ENCODE data around the gene AGXT.

The AGXT gene

DNA sequence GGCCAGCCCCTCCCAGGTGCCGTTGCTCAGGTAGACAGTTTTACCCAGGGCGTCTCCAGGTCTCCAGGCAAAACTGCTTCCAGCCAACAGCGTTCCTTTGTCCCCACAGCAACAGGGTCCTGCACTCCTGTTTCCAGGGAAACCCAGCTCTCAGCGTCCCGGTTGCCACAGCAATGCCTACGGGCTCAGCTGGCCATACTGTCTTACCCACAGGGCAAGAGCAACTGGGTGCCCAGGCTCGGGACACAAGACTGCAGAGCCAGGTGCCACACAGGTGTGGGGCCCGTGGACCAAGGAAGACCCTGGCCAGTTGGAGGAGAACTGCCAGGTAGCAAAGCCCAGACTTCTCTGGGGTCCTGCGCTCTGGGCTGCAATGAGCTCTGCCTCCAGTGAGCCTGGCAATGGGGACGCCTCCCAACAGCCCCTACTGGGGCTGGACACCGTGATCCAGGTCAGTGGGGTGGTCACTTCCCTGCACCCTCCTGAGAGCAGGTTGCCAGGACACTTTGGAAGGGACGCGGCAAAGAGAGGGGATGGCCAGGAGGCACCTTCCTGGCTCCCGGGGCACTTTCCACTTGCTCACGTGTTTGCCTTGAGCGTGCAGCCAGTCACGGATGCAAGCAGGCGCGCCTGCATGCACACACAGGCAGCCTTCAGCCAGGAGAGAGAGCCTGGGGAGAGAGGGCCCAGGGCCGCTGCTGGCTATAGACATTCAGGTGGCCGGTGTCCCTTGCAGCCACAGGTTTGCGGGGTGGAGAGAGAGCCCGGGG lies 37.7 kb downstream of the AGXT start, which contains the start of gene CROCC2:
TSS of gene CROCC2 (plus strand) at position 196 of the 770 bp plus-strand sequence. CDS start at position 374, 178 bp downstream.
- H3K27ac ChIP-seq (ENCODE audit: low read depth, low read length) = no peak within 1 kb of the TSS
- no peak within 1 kb of the TSS for H3K4me3 ChIP-seq (ENCODE audit: low read depth in 1 of 5, low read length in 5 of 5)
- H3K36me3 ChIP-seq (ENCODE audit: control insufficient read depth in 5 of 5, insufficient read depth in 5 of 5, low read length in 5 of 5) = no peaks in the 10 kb centered on the region
- no peak within 1 kb of the TSS for H3K9ac ChIP-seq (ENCODE audit: low read length in 5 of 5)
- H3K4me1 ChIP-seq (ENCODE audit: control insufficient read depth in 5 of 5, insufficient read depth in 5 of 5, low read length in 5 of 5) = peaks cover 0 to 10% (median 0%) of the 10 kb centered on the region in 5 donors
- no peaks in the 10 kb centered on the region for H3K9me3 ChIP-seq (ENCODE audit: control insufficient read depth in 5 of 5, low read length in 5 of 5)
- peaks cover 11 to 23% (median 16%) of the 10 kb centered on the region in 5 donors for H3K27me3 ChIP-seq (ENCODE audit: control insufficient read depth in 5 of 5, insufficient read depth in 4 of 5, low read length in 5 of 5)

DNA sequence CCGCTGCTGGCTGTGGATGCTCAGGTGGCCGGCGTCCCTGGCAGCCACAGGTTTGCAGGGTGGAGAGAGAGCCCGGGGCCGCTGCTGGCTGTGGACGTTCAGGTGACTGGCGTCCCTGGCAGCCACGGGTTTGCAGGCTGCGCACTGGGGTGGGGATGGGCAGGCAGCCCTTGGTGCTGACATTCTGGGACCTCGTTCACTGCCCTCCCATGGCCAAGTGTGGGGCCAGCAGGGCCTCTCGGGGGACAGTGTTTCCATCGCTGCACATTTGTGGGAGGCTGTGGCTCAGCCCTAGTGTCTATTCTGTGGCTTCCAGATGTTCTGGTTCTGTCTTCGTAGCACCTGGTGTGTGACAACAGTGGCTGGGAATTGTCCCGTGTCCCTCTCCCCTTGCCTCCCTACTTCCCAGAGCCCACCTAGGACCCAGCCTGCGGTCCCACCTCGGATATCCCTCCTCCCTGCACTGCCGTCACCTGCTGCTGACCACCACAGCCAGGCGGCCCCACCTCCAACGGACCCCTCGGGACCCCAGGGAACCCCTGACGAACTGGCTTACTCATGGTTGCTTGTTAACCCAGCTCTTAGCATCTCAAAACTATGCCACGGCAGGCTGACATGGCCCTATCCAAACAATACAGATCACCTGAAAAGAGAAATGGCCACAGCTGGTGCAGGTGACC lies 38.4 kb downstream of the AGXT start:
- Histone ChIP-seq H3K27me3 (ENCODE audit: control insufficient read depth in 5 of 5, insufficient read depth in 4 of 5, low read length in 5 of 5) (peaks cover 11 to 23% (median 16%) of the 10 kb centered on the region in 5 donors), H3K27ac (ENCODE audit: low read depth, low read length) (no peak overlapping the region), H3K36me3 (ENCODE audit: control insufficient read depth in 5 of 5, insufficient read depth in 5 of 5, low read length in 5 of 5) (no peaks in the 10 kb centered on the region), H3K9ac (ENCODE audit: low read length in 5 of 5) (no peak overlapping the region), H3K4me1 (ENCODE audit: control insufficient read depth in 5 of 5, insufficient read depth in 5 of 5, low read length in 5 of 5) (peaks cover 0 to 10% (median 0%) of the 10 kb centered on the region in 5 donors), H3K9me3 (ENCODE audit: control insufficient read depth in 5 of 5, low read length in 5 of 5) (no peaks in the 10 kb centered on the region), H3K4me3 (ENCODE audit: low read depth in 1 of 5, low read length in 5 of 5) (no peak overlapping the region)

DNA sequence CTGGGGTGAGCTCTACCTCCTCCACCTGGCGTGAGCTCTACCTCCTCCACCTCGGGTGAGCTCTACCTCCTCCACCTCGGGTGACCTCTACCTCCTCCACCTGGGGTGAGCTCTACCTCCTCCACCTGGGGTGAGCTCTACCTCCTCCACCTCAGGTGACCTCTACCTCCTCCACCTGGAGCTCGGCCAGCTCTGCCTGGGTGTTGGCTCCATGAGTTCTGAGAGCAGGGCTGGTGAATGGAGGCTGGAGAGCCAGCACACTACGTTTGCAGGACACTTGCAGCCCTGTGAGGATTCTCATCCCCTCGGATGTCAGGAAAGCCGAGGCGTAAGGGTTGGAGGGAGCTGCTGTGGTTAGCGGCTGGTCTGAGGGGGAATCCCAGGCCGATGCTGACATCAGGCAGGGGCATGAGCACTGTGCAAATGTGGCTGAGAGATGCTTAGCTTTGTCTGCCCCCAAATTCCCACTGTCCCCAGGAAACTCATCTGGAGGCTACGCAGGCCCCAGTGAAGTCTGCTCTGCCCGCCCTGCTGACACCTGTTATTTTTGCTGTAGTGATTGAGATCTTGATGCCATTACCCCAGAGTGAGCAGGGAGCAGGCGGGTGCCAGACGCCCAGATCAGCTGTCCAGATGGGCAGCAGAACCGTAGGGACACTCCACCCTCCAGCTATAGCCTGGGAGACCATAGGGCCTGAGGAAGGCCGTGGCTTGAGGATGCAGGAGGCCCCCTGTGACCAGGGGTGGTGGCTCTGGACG lies 40.8 kb downstream of the AGXT start:
- H3K9ac ChIP-seq (ENCODE audit: low read length in 5 of 5) = no peak overlapping the region
- H3K27me3 ChIP-seq (ENCODE audit: control insufficient read depth in 5 of 5, insufficient read depth in 4 of 5, low read length in 5 of 5) = peaks cover 11 to 23% (median 17%) of the 10 kb centered on the region in 5 donors
- peaks cover 5 to 24% (median 11%) of the 10 kb centered on the region in 5 donors for H3K4me1 ChIP-seq (ENCODE audit: control insufficient read depth in 5 of 5, insufficient read depth in 5 of 5, low read length in 5 of 5)
- H3K27ac ChIP-seq (ENCODE audit: low read depth, low read length) = no peak overlapping the region
- H3K4me3 ChIP-seq (ENCODE audit: low read depth in 1 of 5, low read length in 5 of 5) = no peak overlapping the region
- no peaks in the 10 kb centered on the region for H3K36me3 ChIP-seq (ENCODE audit: control insufficient read depth in 5 of 5, insufficient read depth in 5 of 5, low read length in 5 of 5)
- no peaks in the 10 kb centered on the region for H3K9me3 ChIP-seq (ENCODE audit: control insufficient read depth in 5 of 5, low read length in 5 of 5)

DNA sequence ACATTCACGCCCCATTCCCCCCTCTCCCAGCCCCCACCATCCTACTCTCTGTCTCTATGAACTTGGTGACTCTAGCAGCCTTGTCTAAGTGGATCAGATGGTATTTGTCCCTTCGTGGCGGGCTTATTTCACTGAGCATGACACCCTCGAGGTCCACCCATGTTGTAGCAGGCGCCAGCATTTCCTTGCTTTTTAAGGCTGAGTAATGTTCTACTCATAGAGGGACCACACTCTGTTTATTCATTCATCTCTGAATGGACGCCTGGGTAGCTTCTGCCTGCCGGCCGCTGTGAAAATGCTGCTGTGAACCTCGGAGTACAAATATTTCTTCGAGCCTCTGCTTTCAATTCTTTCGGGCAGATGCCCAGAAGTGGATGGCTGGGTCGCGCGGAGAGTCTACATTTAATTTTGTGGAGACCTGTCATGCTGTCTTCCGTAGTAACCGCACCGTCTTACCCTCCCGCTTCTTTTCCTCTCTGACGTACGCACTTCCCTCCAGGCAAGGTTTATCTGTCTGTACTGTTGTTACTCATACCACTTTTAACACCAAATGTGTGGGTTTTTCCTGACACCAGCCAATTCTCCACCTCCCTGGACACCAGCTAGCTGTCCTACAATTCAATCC lies 43.1 kb downstream of the AGXT start:
- Histone ChIP-seq H3K9me3 (ENCODE audit: control insufficient read depth in 5 of 5, low read length in 5 of 5) (no peaks in the 10 kb centered on the region), H3K36me3 (ENCODE audit: control insufficient read depth in 5 of 5, insufficient read depth in 5 of 5, low read length in 5 of 5) (no peaks in the 10 kb centered on the region), H3K27me3 (ENCODE audit: control insufficient read depth in 5 of 5, insufficient read depth in 4 of 5, low read length in 5 of 5) (peaks cover 14 to 18% (median 16%) of the 10 kb centered on the region in 5 donors), H3K27ac (ENCODE audit: low read depth, low read length) (no peak overlapping the region), H3K4me1 (ENCODE audit: control insufficient read depth in 5 of 5, insufficient read depth in 5 of 5, low read length in 5 of 5) (peaks cover 5 to 35% (median 30%) of the 10 kb centered on the region in 5 donors), H3K9ac (ENCODE audit: low read length in 5 of 5) (no peak overlapping the region), H3K4me3 (ENCODE audit: low read depth in 1 of 5, low read length in 5 of 5) (no peak overlapping the region)

DNA sequence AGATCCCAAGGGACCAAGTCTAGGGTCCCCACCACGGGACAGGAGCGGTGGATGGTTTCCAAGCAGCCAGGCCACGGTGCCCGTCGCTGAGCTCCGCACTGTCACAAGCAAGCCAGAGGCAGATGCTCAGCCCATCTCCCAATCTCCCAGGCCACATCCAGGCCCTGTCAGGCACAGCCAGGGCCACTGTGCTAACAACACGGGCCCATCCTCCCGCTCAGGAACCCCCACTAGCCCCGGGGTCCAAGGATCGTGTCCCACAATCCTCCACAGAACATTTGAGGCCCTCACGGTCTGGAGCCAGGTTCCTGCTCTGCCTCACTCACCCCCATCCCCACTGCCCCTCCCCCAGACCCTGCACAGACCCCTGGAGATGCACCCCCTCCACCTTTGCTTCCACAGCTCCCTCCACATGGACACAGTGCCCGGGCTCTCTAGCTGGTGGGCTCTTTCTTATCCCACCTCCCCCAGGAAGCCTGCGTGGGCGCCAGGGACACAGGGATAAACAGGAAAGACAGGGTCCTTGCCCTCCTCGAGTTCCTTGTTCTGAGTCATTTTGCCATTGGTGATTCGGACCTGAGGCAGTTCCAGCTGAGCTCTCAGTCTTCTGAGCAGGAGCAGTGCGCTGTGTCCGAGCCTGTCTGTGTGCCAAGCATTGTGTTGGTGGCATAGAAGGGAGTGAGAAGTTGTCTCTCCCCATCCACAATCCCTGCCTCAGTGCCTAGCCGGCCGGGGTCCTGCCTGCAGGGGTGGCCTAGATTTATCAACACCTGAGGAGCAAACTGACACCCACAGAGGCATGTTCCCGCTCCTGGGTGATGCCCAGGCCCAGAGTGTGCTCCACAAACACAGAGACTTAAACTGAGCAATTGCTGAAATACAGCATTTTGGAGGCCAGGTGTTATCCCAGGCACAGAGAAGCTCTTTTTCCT lies 44.5 kb downstream of the AGXT start:
- Histone ChIP-seq H3K4me1 (ENCODE audit: control insufficient read depth in 5 of 5, insufficient read depth in 5 of 5, low read length in 5 of 5) (peaks cover 7 to 45% (median 35%) of the 10 kb centered on the region in 5 donors), H3K27me3 (ENCODE audit: control insufficient read depth in 5 of 5, insufficient read depth in 4 of 5, low read length in 5 of 5) (peaks cover 7 to 18% (median 9%) of the 10 kb centered on the region in 5 donors), H3K4me3 (ENCODE audit: low read depth in 1 of 5, low read length in 5 of 5) (no peak overlapping the region), H3K36me3 (ENCODE audit: control insufficient read depth in 5 of 5, insufficient read depth in 5 of 5, low read length in 5 of 5) (no peaks in the 10 kb centered on the region), H3K27ac (ENCODE audit: low read depth, low read length) (no peak overlapping the region), H3K9me3 (ENCODE audit: control insufficient read depth in 5 of 5, low read length in 5 of 5) (no peaks in the 10 kb centered on the region), H3K9ac (ENCODE audit: low read length in 5 of 5) (peak overlapping the region in 1 of 5 donors; percentile 32)

DNA sequence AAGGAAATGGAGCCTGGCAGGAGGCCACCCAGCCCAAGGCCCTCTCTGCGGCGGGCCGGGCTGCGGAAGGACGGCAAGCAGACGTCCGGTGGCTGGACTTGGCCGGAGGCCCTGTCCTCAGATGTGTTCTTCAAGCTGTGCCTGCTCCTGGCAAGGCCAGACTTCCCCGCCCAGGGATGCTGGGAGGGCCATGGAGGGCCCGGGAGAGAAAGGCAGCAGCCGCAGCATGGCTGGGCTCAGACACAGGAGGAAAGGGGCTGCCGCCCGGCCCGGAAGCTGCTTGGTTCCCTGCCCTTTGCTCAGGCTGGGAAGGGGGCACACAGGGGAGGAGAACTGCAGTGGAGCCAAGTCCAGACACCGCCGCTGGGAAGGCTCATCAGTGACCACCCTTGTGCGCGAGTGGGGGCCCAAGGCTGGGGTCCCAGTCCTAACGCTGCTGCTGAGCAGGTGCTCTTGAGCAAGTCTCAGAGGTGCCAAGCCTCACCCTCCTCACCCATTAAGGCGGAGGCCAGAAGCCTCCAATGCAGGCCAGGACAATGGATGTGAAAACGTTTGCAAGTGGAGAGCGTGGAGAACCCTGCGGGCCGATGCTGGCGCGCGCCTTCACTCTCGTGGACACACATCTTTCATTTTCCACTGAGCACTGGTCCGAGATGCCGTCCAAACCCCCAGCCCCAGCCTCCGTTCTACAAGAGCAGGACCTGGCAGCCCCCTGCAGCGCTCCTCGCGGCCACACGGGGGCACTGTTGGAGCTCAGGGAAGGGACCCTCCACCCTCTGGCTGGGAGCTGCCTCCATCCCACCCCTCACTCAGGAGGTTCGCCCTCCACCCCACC lies 45.4 kb downstream of the AGXT start:
- Histone ChIP-seq H3K27ac (ENCODE audit: low read depth, low read length) (no peak overlapping the region), H3K9me3 (ENCODE audit: control insufficient read depth in 5 of 5, low read length in 5 of 5) (no peaks in the 10 kb centered on the region), H3K4me1 (ENCODE audit: control insufficient read depth in 5 of 5, insufficient read depth in 5 of 5, low read length in 5 of 5) (peaks cover 7 to 45% (median 35%) of the 10 kb centered on the region in 5 donors), H3K36me3 (ENCODE audit: control insufficient read depth in 5 of 5, insufficient read depth in 5 of 5, low read length in 5 of 5) (no peaks in the 10 kb centered on the region), H3K27me3 (ENCODE audit: control insufficient read depth in 5 of 5, insufficient read depth in 4 of 5, low read length in 5 of 5) (peaks cover 7 to 18% (median 9%) of the 10 kb centered on the region in 5 donors), H3K9ac (ENCODE audit: low read length in 5 of 5) (no peak overlapping the region), H3K4me3 (ENCODE audit: low read depth in 1 of 5, low read length in 5 of 5) (peak overlapping the region in 1 of 5 donors; percentile 33)

DNA sequence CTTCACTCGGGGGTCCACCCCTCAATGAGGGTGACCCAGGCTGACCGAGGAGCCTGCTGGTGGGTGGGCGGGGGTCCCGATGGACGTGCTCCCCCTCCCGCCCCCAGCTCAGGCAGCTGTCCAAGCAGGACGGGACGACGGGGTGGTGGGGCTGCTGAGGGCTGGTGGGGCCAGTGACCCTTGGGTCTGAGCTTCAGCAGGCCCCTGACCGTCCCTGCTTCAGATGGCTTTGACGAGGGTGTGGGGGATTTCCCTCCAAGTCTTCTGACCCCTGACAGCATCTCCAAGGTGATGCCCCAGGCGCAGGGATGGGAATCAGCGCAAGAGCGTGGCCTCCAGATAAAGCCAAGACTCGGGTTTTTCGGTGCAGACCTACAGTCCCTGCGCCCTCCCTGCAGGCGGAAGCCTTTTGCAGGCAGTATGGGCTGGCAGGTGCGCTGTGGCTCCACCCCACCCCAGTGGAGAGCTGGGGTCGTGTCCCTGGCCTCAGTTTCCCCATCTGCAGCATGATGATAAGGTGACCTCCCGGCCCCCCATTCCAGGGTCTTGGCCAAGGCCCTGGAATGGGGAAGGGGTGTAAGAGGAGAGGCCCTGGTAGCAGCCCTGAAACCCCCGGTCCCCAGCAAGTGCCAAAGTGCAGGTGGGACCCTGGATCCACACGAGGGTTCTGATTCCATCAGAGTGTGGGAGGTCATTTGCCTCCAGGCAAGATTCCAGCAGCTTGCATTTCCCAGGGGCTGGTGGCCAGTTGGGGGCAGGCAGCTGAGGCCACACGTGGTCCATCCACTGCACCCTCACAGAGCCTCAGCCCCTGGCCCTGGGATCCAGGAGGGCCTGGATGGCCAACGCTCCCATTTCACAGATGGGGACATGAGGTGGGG lies 46.3 kb downstream of the AGXT start:
- Histone ChIP-seq H3K4me3 (ENCODE audit: low read depth in 1 of 5, low read length in 5 of 5) (no peak overlapping the region), H3K36me3 (ENCODE audit: control insufficient read depth in 5 of 5, insufficient read depth in 5 of 5, low read length in 5 of 5) (no peaks in the 10 kb centered on the region), H3K4me1 (ENCODE audit: control insufficient read depth in 5 of 5, insufficient read depth in 5 of 5, low read length in 5 of 5) (peaks cover 7 to 45% (median 35%) of the 10 kb centered on the region in 5 donors), H3K27ac (ENCODE audit: low read depth, low read length) (no peak overlapping the region), H3K9ac (ENCODE audit: low read length in 5 of 5) (no peak overlapping the region), H3K9me3 (ENCODE audit: control insufficient read depth in 5 of 5, low read length in 5 of 5) (no peaks in the 10 kb centered on the region), H3K27me3 (ENCODE audit: control insufficient read depth in 5 of 5, insufficient read depth in 4 of 5, low read length in 5 of 5) (peaks cover 5 to 13% (median 9%) of the 10 kb centered on the region in 5 donors)
